ENCODE results near the gene OR4K17.
"Not testable (repeated sequence)": the region's sequence is repeated elsewhere in the genome, so short reads cannot be mapped to it uniquely, and the experiment has no call there.

OR4K17 gene, protein sequence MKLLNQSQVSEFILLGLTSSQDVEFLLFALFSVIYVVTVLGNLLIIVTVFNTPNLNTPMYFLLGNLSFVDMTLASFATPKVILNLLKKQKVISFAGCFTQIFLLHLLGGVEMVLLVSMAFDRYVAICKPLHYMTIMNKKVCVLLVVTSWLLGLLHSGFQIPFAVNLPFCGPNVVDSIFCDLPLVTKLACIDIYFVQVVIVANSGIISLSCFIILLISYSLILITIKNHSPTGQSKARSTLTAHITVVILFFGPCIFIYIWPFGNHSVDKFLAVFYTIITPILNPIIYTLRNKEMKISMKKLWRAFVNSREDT

DNA sequence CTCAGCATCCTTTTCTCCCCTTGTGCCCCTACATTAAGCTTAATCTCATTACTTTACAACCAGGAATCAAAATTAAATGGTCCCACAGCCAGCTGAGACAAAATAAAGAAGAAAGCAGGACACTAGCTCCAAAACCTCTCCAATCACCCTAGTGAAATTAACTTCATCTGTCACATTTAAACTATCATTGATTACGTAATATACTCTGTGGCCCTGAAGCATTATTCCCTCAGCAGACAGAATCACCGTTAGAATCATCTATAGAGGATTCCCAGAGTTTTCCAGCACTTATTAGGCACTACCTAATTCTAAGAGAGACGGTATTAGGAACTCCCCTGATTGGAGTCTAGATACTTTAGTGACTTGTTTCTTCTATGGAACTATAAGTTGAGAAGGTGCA lies at the start of gene OR4K17:
Gene OR4K17, plus strand, starts transcription at position 302 of the 400 bp plus-strand sequence. CDS start 6,761 bp downstream, outside the sequence.
- DNase-seq = no peak

DNA sequence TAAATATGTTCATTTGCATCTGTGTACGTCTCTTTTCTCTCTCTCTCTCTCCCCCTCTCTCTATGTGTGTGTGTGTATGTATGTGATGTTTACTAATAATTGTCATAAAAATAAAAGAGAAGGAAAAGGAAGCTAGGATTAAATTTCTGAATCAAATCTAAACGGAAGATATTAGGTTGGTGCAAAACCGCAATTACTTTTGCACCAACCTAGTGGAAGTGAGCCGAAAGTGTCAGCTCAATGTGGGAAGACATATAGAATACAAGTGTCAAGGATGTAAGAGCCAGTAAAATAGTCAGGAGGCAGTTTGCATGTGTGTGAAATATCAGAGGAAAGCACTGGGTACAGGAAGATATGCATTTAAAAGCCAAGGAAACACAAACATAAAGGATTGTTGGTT lies 18.5 kb upstream of the OR4K17 start:
- DNase-seq = no peak

DNA sequence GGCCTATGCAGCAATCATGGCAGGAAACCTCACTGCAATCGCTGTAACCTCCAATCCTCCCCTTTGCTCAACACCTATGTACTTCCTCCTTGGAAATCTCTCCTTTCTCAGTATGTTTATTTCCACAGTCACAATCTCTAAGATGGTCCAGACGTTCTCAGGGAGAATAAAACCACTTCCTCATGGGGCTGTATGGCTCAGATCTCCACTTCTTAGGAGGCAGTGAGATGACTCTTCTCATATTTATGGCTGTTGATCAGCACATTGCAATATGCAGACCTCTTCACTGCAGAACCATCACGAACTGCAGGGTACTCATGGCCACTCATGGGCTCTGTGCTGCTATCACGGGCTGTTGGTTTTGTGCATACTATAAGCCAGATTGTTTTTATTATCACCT lies 17.1 kb upstream of the OR4K17 start:
- DNase-seq = no peak

DNA sequence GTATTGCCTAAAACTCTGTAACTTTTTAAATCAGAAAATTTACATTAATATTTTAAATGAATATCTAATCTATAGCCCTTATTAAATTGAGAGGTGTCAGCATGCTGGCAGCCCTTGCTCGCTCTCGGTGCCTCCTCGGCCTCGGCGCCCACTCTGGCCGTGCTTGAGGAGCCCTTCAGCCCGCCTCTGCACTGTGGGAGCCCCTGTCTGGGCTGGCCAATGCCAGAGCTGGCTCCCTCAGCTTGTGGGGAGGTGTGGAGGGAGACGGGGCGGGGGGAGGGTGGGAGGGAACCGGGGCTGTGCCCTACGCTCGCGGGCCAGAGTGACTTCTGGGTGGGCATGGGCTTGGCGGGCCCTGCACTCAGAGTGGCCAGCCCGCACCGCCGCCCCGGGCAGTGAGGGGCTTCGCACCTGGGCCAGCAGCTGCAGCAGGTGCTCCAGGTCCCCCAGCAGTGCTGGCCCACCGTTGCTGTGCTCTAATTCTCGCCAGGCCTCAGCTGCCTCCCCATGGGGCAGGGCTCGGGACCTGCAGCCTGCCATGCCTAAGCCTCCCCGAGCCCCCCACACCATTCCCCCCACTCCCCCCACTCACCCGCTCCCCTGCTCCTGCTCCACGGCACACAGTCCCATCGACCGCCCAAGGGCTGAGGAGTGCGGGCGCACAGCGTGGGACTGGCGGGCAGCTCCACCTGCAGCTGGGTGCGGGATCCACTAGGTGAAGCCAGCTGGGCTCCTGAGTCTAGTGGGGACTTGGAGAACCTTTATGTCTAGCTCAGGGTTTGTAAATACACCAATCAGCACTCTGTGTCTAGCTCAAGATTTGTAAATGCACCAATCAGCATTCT lies 11.4 kb upstream of the OR4K17 start:
- DNase-seq = not testable (repeated sequence)

DNA sequence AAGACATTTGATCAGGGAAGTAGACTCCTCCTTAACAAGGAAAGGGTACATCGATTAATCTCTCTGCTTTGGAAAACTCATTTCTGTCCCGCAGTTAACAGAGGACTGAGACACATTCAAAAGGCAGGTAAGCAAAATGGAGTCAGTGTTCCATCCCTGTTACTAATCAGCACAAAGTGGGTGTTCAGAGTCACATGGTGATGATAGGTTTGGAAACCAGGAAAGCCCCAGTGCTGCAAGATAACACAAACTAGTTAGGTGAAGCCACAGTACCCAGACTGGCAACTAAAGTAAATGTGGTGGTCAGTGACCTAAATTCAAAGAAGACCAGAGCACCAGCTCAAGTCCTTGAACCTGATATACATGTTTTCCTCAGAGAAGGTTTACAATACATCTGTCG lies 1.8 kb downstream of the OR4K17 start:
- no peak for DNase-seq

DNA sequence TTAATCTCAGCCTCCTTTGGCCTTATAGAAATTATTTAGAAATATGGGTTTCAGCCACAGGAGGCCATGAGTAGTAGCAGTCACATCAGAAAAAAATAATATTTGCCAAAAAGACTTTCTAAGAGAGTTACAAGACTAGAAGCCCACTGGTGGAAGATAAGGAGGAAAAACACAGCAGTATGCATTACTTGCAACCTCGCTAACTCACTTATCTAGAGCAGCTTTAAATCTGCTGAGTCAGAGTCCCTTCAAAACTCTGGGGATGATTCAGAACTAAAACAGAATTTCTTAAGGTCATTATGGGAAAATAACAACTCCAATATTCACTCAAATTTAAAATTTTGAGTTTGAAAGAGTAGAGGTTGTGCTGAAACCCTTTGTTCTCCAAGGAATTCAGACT lies 6.2 kb downstream of the OR4K17 start:
- no peak for DNase-seq

DNA sequence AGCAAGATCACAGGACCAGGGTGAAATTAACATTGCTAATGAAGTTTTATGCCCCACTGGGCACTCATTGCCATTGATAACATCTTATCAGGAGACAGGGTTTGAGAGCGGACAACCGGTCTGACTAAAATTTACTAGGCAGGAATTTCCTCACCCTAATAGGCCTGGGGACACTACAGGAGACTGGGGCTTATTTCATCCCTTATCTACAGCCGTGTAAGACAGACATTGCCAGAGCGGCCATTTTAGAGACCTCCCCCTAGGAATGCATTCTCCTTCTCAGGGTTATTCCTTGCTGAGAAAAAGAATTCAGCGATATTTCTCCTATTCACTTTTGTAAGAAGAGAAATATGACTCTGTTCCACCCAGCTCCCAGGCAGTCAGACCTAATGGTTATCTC lies 8.3 kb downstream of the OR4K17 start:
- DNase-seq = no peak

DNA sequence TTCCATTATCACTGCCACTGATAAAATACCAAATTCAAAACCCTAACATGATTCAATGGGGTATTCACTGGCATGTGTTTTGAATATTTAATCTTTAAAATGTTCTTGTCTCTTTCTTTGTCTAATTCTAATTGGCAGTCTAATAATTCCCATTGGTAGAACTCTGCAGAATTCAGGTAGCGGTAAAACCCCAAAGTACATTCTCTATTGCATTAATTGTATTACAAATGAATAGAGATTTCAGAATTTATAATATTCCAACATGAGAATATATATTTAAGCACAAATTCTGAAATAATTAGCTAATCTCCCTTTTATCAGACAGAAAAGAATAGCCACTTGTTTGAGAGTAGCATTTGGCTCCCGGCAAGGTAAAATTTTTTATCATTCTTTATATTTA lies 28.0 kb downstream of the OR4K17 start, which contains the start of gene OR4N5:
Gene OR4N5, plus strand, starts transcription at position 301 of the 400 bp plus-strand sequence. CDS start 4,916 bp downstream, outside the sequence.
- DNase-seq = no peak

DNA sequence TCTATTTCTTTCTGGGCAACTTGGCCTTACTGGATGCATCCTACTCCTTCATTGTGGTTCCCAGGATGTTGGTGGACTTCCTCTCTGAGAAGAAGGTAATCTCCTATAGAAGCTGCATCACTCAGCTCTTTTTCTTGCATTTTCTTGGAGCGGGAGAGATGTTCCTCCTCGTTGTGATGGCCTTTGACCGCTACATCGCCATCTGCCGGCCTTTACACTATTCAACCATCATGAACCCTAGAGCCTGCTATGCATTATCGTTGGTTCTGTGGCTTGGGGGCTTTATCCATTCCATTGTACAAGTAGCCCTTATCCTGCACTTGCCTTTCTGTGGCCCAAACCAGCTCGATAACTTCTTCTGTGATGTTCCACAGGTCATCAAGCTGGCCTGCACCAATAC lies 33.4 kb downstream of the OR4K17 start:
- DNase-seq = no peak

DNA sequence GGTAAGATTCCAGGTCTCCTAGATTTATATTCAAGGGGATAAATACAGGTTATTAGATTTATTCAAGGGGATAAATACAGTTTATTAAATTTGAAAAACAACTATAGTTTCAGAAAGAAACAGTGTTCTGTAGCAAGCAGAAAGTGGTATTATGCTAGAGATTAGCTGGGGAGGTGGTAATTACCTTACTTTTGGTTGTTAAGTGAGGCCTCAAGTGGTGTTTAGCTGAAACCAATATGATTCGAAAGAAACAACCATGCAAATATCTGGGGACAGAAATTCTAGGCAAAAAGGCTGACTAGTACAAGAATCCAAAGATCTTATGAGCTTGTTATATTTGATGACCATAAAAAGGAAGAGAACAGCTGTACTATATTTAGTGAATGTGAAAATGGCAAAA lies 34.3 kb downstream of the OR4K17 start:
- DNase-seq = no peak

DNA sequence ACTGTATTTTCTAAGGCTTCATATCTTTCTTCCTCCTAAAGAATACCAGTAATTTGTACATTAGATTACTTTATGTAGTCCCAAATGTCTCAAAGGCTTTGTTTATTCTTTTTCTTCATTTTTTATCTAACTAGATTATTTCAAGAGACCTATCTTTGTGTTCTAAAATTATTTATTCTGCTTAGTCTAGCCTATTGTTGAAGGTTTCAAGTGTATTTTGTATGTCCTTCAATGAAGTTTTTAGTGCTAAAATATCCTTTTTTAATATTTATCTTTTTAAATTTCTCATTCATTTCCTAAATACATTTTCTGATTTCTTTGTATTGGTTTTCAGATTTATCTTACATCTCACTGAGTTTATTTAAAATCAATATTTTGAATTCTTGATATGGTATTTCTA lies 53.9 kb downstream of the OR4K17 start:
- no peak for DNase-seq

DNA sequence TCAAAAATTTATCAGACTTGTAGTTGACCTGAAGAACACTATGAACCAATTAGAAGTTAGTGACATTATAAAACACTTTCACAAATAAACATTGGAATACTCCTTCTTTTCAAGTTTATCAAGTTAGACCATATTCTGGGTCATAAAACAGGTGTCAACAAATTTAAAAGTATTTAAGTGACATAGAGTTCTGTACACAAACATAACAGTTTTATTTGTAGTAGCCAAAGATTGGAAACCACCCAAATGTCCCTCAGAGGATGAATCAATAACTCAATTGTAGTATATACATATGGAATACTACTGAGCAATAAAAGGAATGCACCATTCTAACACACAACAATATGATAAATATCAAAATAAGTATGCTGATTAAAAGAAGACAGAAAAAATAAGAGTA lies 56.6 kb downstream of the OR4K17 start:
- DNase-seq = no peak

DNA sequence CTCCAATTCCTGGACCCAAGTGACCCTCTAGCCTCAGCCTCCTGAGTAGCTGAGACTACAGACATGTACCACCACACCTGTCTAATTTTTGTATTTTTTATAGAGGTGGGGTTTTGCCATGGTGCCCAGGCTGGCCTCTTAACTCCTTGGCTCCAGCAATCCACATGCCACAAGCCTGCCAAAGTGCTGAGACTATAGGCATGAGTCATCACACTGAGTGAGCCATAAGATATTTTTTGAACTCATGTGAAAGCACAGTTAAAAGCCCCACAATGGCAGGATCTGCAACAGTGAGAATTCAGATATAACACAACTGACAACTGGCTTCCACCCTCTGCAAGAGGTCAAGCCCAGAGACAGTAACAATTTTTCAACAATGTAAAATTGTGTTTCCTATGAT lies 59.3 kb downstream of the OR4K17 start:
- DNase-seq = not testable (repeated sequence)

Measured in NCI-H1092 (cell line).